Midbrain (tissue), 1 donor: Measurements from ENCODE around the gene ZNF587B.
"Not testable (repeated sequence)": the region's sequence is repeated elsewhere in the genome, so short reads cannot be mapped to it uniquely, and the experiment has no call there.

Experiments
- DNase-seq: peaks from one replicate; lab custom pipeline; 2025; lab: John Stamatoyannopoulos, UW

Gene ZNF587B

GRCh38 chr19:57872450-57872849 lies 42.4 kb downstream of the ZNF587B start:
- no peak for DNase-seq

- not testable (repeated sequence) for DNase-seq
These were observed 44.0 kb downstream of the ZNF587B start for GRCh38 chr19:57873883-57874799.

GRCh38 chr19:57886046-57886445 lies 55.9 kb downstream of the ZNF587B start:
- no peak for DNase-seq

GRCh38 chr19:57887195-57887941 lies 57.3 kb downstream of the ZNF587B start:
- no peak for DNase-seq

- no peak for DNase-seq
These were observed 58.0 kb downstream of the ZNF587B start for GRCh38 chr19:57888107-57888559.

GRCh38 chr19:57888560-57889231 lies 58.6 kb downstream of the ZNF587B start, which contains the start of gene ZNF814:
Gene ZNF814 (minus strand): TSS chr19:57889037. CDS start chr19:57888802, 235 bp downstream.
- DNase-seq = peak; percentile 89

DNA sequence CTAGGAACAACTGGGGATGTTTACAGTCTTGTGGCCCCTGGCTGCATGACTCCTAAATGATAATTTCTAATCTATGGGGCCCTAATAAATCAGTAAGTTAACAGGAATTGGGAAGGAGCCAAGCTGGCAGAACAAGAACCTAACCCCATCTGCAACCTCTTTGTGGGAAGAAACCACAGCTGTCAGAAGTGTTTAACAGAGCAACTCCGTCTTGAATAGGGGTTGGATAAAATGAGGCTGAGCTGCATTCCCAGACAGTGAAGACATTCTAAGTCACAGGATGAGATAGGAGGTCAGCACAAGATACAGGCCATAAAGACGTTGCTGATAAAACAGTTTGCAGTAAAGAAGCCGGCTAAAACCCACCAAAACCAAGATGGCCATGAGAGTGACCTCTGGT lies 60.6 kb downstream of the ZNF587B start:
- DNase-seq = not testable (repeated sequence)
